ENCODE measurements around the gene GPI. TPM values are rescaled to one million over a fixed set of nuclear protein-coding genes. Genes with fewer than 3 reads are reported as not detected.
A peak's percentile ranks its signal among the peaks of the same experiment; 100 is the strongest.

The GPI gene
- total and polyA plus RNA-seq, 2 of the 13 experiments (the other 11 are each of a cell fraction or from before 2014, with no cell fraction given) = 147 to 167 TPM

DNA sequence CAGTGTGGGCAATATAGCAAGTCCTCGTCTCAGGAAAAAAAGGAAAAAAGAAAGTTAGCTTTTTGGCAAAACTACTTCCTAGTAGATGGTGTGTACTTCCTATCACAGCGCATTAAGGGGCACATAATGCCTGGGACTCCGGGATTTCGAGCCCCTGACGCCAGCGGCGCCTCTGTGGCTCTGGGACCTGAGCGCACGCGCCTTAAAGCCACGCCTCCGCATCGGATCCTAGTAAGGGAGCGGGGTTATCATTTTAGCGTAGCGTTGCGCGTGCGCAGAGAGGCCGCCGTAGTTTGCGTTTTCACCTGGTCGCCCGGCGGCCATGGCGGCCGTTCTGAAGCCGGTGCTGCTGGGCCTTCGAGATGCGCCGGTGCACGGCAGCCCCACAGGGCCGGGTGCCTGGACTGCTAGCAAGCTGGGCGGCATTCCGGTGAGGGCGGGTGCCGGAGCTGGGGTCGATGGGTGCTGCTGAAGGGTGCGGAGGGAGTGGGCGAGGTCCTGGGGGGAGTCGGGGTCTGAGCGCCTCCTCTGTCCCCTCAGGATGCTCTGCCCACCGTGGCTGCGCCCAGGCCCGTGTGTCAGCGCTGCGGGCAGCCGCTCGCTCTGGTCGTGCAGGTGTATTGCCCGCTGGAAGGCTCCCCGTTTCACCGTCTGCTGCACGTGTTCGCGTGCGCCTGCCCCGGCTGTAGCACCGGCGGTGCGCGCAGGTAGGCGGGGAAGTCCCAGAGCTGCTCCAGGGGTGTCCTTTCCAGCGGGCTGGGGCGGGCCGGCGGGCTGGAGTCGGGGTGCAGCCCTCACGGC, 39.3 kb downstream of the GPI start, which contains the start of gene PDCD2L:
Gene PDCD2L, plus strand, starts transcription at position 291 of the 801 bp plus-strand sequence. Its CDS starts 32 bp downstream, at position 323.
- WGBS (ENCODE audit: low lambda C conversion rate) = 0% methylated on average over 20 of the region's 69 CpGs
- H3K9me3 ChIP-seq (ENCODE audit: low read length) = no peaks in the 10 kb centered on the region
- H3K4me3 ChIP-seq (replicated peaks in 1 of 3; ENCODE audit: insufficient read depth in 1 of 3, low read depth in 2 of 3, low read length in 3 of 3) = peak within 1 kb of the TSS; percentile 59 to 95 (median 75)
- peaks cover 33% of the 10 kb centered on the region for H3K4me1 ChIP-seq (ENCODE audit: insufficient read depth, low read length)
- peak within 1 kb of the TSS; percentile 74 for H2AFZ ChIP-seq (ENCODE audit: low read length)
- no peaks in the 10 kb centered on the region for H3K27me3 ChIP-seq (ENCODE audit: control insufficient read depth in 1 of 2, insufficient read depth in 2 of 2, low read length in 2 of 2)
- TSS peak; percentile 62 for BruUV-seq (replicated peaks)
- intact Hi-C loops (cut with micrococcal nuclease; ENCODE audit: unreplicated experiment) (loop anchor here (2.0 kb wide), 1 partner anchor 22 kb away; no protein-coding TSS in a partner anchor), in situ Hi-C loops (cut with HindIII; ENCODE audit: extremely low pct_ligation_motif_present, low pct_unique_long_range_greater_than_20kb) (no loop called here)
- peak within 1 kb of the TSS; percentile 67 for H3K4me2 ChIP-seq (ENCODE audit: low read depth, low read length)
- CTCF ChIA-PET (ENCODE audit: low intra/inter-chr PET ratio, low total read pairs) = no interaction called here
- no peaks in the 10 kb centered on the region for H4K20me1 ChIP-seq (ENCODE audit: insufficient read depth, low read length)
- POLR2A ChIA-PET = no interaction called here
- FAIRE-seq (peak; percentile 44), DNase-seq (ENCODE audit: low spot score) (peak; percentile 89), ATAC-seq (peak; percentile 92)
- H3K9ac ChIP-seq (ENCODE audit: insufficient read depth, low read depth, low read length) = peak within 1 kb of the TSS; percentile 83
- H3K36me3 ChIP-seq (replicated peaks in 1 of 2; ENCODE audit: control insufficient read depth in 1 of 2, insufficient read depth in 2 of 2, low read length in 2 of 2) = peaks cover 7 to 27% of the 10 kb centered on the region in 2 experiments
- peak within 1 kb of the TSS; percentile 60 for H3K27ac ChIP-seq (ENCODE audit: extremely low read length, insufficient read depth, low read length)
- peaks cover 13% of the 10 kb centered on the region for H3K79me2 ChIP-seq (ENCODE audit: insufficient read depth, low read length)
- no peak for TF ChIP-seq RBAK (CRISPR knock-in tag; IDR thresholded peaks at IDR 0.05)
- no peak for TF ChIP-seq ZNF296 (CRISPR knock-in tag; conservative IDR thresholded peaks at IDR 0.05)
- peak; percentile 94 for TF ChIP-seq ZNF230 (CRISPR knock-in tag; IDR thresholded peaks at IDR 0.05)
- 0 out of 2 replicates have a peak, but pooled peaks have one; percentile 35 for TF ChIP-seq ZNF703 (CRISPR knock-in tag; IDR thresholded peaks at IDR 0.05; ENCODE audit: borderline replicate concordance)
- TF ChIP-seq, protein P1, sequence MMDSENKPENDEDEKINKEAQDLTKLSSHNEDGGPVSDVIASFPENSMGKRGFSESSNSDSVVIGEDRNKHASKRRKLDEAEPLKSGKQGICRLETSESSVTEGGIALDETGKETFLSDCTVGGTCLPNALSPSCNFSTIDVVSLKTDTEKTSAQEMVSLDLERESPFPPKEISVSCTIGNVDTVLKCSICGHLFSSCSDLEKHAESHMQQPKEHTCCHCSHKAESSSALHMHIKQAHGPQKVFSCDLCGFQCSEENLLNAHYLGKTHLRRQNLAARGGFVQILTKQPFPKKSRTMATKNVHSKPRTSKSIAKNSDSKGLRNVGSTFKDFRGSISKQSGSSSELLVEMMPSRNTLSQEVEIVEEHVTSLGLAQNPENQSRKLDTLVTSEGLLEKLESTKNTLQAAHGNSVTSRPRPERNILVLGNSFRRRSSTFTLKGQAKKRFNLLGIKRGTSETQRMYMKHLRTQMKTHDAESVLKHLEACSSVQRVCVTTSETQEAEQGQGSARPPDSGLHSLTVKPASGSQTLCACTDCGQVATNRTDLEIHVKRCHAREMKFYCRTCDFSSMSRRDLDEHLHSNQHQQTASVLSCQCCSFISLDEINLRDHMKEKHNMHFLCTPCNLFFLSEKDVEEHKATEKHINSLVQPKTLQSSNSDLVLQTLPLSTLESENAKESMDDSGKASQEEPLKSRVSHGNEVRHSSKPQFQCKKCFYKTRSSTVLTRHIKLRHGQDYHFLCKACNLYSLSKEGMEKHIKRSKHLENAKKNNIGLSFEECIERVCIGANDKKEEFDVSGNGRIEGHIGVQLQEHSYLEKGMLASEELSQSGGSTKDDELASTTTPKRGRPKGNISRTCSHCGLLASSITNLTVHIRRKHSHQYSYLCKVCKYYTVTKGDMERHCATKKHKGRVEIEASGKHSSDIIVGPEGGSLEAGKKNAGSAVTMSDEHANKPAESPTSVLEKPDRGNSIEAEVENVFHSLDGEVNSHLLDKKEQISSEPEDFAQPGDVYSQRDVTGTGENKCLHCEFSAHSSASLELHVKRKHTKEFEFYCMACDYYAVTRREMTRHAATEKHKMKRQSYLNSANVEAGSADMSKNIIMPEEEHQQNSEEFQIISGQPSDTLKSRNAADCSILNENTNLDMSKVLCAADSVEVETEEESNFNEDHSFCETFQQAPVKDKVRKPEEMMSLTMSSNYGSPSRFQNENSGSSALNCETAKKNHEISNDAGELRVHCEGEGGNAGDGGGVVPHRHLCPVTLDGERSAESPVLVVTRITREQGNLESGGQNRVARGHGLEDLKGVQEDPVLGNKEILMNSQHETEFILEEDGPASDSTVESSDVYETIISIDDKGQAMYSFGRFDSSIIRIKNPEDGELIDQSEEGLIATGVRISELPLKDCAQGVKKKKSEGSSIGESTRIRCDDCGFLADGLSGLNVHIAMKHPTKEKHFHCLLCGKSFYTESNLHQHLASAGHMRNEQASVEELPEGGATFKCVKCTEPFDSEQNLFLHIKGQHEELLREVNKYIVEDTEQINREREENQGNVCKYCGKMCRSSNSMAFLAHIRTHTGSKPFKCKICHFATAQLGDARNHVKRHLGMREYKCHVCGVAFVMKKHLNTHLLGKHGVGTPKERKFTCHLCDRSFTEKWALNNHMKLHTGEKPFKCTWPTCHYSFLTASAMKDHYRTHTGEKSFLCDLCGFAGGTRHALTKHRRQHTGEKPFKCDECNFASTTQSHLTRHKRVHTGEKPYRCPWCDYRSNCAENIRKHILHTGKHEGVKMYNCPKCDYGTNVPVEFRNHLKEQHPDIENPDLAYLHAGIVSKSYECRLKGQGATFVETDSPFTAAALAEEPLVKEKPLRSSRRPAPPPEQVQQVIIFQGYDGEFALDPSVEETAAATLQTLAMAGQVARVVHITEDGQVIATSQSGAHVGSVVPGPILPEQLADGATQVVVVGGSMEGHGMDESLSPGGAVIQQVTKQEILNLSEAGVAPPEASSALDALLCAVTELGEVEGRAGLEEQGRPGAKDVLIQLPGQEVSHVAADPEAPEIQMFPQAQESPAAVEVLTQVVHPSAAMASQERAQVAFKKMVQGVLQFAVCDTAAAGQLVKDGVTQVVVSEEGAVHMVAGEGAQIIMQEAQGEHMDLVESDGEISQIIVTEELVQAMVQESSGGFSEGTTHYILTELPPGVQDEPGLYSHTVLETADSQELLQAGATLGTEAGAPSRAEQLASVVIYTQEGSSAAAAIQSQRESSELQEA (CRISPR knock-in tag; IDR thresholded peaks at IDR 0.05; ENCODE audit: not compliant biosample characterization) = peak; percentile 86
- no peak for TF ChIP-seq MIER2 (CRISPR knock-in tag; IDR thresholded peaks at IDR 0.05)
- peak; percentile 88; the same call in 1 of the 2 replicates for TF ChIP-seq TAF1 (CRISPR knock-in tag; IDR thresholded peaks at IDR 0.05)
- TF ChIP-seq, protein P2, sequence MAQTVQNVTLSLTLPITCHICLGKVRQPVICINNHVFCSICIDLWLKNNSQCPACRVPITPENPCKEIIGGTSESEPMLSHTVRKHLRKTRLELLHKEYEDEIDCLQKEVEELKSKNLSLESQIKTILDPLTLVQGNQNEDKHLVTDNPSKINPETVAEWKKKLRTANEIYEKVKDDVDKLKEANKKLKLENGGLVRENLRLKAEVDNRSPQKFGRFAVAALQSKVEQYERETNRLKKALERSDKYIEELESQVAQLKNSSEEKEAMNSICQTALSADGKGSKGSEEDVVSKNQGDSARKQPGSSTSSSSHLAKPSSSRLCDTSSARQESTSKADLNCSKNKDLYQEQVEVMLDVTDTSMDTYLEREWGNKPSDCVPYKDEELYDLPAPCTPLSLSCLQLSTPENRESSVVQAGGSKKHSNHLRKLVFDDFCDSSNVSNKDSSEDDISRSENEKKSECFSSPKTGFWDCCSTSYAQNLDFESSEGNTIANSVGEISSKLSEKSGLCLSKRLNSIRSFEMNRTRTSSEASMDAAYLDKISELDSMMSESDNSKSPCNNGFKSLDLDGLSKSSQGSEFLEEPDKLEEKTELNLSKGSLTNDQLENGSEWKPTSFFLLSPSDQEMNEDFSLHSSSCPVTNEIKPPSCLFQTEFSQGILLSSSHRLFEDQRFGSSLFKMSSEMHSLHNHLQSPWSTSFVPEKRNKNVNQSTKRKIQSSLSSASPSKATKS (CRISPR knock-in tag; IDR thresholded peaks at IDR 0.05) = no peak
- no peak for TF ChIP-seq CC2D1A (CRISPR knock-in tag; IDR thresholded peaks at IDR 0.05)
- TF ChIP-seq SMC3 (IDR thresholded peaks at IDR 0.05; ENCODE audit: low read length) = no peak
- peak; percentile 51 for TF ChIP-seq ZNF124 (CRISPR knock-in tag; IDR thresholded peaks at IDR 0.05)
- TF ChIP-seq, protein P3, sequence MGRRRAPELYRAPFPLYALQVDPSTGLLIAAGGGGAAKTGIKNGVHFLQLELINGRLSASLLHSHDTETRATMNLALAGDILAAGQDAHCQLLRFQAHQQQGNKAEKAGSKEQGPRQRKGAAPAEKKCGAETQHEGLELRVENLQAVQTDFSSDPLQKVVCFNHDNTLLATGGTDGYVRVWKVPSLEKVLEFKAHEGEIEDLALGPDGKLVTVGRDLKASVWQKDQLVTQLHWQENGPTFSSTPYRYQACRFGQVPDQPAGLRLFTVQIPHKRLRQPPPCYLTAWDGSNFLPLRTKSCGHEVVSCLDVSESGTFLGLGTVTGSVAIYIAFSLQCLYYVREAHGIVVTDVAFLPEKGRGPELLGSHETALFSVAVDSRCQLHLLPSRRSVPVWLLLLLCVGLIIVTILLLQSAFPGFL (CRISPR knock-in tag; IDR thresholded peaks at IDR 0.05) = no peak
